ENCODE results near the gene CNIH4.
"Not testable (repeated sequence)": the region's sequence is repeated elsewhere in the genome, so short reads cannot be mapped to it uniquely, and the experiment has no call there.

The CNIH4 gene

DNA sequence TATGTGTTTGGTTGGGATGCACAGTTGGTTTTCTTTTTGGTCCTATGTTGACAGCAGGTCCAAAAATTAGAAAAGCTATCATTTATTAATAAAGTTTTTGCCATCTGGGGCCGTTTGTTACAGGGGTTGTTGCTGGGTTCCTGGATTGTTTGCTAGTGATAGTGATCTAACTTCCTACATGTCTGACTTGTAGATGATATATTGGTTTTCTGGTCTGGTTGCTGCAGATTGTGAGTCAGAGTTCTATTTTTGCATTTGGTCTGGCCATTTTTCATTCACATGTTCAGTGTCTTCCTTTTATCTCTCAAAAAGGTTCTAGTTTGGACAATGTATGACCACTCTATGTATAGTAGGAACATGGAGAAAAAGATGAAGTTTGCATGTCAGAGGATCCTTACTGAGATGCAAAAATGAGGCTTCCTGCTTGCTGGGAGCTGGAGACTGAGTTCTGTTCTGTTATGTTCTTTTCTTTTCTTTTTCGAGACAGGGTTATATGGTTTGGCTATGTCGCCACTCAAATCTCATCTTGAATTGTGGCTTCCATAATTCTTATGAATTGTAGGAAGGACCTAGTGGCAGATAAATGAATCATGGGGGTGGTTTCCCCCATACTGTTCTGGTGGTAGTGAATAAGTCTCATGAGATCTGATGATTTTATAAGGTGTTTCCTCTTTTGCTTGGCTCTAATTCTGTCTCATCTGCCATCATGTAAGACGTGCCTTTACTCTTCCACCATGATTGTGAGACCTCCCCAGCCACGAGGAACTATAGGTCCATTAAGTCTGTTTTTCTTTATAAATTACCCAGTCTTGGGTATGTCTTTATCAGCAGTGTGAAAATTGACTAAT, 22.5 kb upstream of the CNIH4 start:
- H3K4me3 ChIP-seq (ENCODE audit: low read length) = no peak overlapping the region
- DNase-seq (ENCODE audit: low read depth) = no peak
- TF ChIP-seq, protein P1, sequence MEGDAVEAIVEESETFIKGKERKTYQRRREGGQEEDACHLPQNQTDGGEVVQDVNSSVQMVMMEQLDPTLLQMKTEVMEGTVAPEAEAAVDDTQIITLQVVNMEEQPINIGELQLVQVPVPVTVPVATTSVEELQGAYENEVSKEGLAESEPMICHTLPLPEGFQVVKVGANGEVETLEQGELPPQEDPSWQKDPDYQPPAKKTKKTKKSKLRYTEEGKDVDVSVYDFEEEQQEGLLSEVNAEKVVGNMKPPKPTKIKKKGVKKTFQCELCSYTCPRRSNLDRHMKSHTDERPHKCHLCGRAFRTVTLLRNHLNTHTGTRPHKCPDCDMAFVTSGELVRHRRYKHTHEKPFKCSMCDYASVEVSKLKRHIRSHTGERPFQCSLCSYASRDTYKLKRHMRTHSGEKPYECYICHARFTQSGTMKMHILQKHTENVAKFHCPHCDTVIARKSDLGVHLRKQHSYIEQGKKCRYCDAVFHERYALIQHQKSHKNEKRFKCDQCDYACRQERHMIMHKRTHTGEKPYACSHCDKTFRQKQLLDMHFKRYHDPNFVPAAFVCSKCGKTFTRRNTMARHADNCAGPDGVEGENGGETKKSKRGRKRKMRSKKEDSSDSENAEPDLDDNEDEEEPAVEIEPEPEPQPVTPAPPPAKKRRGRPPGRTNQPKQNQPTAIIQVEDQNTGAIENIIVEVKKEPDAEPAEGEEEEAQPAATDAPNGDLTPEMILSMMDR (conservative IDR thresholded peaks at IDR 0.05; ENCODE audit: low read depth, low read length) = no peak

DNA sequence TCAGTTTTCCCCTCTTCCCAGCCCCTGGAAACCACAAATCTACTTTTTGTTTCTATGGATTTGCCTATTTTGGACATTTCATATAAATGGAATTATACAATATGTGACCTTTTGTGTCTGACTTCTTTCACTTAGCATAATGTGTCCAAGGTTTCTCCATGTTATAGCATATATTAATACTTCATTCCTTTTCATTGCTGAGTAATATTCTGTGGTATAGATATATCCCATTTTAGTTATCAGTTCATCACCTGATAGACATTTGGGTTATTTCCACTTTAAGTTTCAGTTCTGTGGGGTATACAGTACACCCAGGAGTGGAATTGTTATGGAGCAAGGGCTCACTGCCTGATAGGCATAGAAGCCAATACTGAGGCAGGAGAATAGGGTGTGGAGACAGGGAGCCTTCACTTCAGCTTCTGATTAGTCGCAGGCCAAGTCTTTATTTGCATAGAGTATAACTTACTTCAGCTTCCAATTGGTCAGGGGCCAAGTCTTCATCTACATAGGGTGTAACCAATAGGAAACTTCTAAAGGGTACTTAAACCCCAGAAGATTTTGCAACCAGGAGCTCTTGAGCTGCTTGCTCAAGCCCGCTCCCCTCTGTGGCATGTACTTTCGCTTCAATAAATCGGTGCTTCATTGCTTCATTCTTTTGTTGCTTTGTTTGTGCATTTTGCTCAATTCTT, 18.4 kb upstream of the CNIH4 start:
- H3K4me3 ChIP-seq (ENCODE audit: low read length) = no peak overlapping the region
- TF ChIP-seq, protein P1 (conservative IDR thresholded peaks at IDR 0.05; ENCODE audit: low read depth, low read length) = no peak
- DNase-seq (ENCODE audit: low read depth) = no peak

GRCh38 chr1:224339442-224340033, 17.1 kb upstream of the CNIH4 start:
- TF ChIP-seq, protein P1 (conservative IDR thresholded peaks at IDR 0.05; ENCODE audit: low read depth, low read length) = no peak
- no peak for DNase-seq (ENCODE audit: low read depth)
- no peak overlapping the region for H3K4me3 ChIP-seq (ENCODE audit: low read length)

DNA sequence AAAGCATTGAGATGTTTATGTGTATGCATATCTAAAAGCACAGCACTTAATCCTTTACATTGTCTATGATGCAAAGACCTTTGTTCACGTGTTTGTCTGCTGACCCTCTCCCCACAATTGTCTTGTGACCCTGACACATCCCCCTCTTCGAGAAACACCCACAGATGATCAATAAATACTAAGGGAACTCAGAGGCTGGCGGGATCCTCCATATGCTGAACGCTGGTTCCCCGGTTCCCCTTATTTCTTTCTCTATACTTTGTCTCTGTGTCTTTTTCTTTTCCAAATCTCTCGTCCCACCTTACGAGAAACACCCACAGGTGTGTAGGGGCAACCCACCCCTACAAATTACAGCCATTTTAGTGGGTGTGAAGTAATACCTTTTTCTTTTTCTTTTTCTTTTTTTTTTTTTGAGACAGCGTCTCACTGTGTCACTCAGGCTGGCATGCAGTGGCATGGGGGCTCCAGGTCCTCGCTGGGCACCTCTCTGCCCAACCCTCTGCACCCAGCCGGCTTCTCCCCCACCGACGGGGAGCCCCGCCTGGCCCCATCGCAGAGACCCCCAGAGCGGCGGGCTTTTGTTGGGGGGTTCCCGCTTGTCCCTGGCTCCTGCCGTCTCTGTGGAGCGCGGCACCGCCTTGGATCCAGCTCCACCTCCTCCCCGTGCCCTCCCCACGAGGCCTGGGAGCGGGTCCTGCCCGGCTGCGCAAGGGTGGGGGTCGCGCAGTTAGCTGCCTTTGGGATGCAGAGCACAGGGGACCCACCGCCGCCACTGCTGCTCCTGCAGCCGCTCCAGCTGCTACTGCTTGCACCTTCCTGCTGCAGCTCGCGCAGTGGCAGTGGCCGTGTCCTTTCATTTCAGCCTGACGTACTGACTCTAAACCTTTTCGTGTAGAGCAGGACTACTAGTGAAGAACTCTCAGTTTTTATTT, 16.0 kb upstream of the CNIH4 start:
- DNase-seq (ENCODE audit: low read depth) = not testable (repeated sequence)
- H3K4me3 ChIP-seq (ENCODE audit: low read length) = peak overlapping the region; percentile 55

GRCh38 chr1:224343679-224344078, 13.0 kb upstream of the CNIH4 start:
- no peak for DNase-seq (ENCODE audit: low read depth)
- TF ChIP-seq, protein P1 (conservative IDR thresholded peaks at IDR 0.05; ENCODE audit: low read depth, low read length) = no peak
- no peak overlapping the region for H3K4me3 ChIP-seq (ENCODE audit: low read length)

GRCh38 chr1:224348137-224348536, 8.5 kb upstream of the CNIH4 start:
- no peak for DNase-seq (ENCODE audit: low read depth)
- TF ChIP-seq, protein P1 (conservative IDR thresholded peaks at IDR 0.05; ENCODE audit: low read depth, low read length) = no peak
- no peak overlapping the region for H3K4me3 ChIP-seq (ENCODE audit: low read length)

GRCh38 chr1:224349716-224350115, 7.0 kb upstream of the CNIH4 start:
- not testable (repeated sequence) for DNase-seq (ENCODE audit: low read depth); H3K4me3 ChIP-seq (ENCODE audit: low read length)

DNA sequence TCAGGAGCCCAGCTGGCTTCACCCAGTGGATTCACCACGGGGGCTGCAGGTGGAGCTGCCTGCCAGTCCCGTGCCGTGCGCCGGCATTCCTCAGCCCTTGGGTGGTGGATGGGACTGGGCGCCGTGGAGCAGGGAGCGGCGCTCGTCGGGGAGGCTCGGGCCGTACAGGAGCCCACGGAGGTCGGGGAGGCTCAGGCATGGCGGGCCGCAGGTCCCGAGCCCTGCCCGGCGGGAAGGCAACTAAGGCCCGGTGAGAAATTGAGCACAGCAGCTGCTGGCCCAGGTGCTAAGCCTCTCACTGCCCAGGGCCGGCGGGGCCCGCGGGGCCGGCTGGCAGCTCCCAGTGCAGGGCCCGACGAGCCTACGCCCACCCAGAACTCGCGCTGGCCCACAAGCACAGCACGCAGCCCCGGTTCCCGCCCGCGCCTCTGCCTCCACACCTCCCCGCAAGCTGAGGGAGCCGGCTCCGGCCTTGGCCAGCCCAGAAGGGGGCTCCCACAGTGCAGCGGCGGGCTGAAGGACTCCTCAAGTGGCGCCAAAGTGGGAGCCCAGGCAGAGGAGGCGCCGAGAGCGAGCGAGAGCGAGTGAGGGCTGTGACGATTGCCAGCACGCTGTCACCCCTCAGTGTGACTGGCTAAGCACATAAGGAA, 4.1 kb upstream of the CNIH4 start:
- DNase-seq (ENCODE audit: low read depth); H3K4me3 ChIP-seq (ENCODE audit: low read length): not testable (repeated sequence)
